Left forelimb (tissue), 1 donor: ENCODE data around the gene HEATR9.

Experiments
- DNase-seq: peaks from one replicate; pipeline ENCODE4 v3.0.0-alpha.2; 2018; ENCODE audit warnings: low spot score

HEATR9 gene

GRCh38 chr17:35893751-35894150, 25.1 kb upstream of the HEATR9 start:
- no peak for DNase-seq

DNA sequence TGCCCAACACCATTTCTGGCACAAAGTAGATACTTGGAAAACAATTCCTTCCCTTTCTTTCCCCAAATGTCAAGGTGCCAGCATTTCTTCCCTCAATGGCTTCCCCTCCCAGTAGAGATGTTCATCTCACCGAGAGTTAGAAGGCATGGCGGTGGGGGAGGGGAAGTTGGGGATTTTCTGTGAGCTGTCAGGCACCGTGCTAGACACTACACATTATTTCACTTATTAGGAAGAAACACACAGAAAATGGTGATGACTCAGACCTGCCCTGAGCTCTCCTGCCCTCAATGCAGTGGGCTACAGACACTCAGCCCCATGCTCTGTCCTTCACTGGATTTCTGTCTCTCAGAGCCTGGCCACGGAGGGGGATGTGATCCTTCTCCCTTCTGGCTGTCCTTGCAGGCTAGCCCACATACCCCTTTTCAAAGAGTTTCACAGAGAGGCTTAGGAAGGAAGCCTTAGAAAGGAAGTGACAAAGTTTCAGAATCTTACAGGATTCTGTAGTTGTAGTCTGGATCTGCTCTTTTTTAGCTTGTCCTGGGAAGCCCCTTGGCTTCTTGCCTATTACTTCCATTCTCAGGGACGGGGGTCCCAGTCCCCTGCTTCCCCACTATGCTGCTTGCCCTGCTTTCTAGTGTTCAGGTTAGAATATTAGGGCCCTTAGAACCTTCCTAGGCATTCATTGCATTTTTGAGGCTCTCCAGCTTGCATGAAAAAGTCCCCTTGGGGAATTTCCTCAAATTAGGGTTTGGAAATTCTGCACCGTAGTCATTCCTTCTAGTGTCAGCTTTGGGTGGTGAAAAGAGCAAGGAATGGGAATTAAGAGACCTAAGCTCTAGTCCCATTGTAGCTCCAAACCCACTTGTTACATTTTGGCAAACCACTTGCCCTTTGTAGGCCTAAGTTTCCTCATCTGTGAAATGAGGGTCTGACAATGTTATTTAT, 23.7 kb upstream of the HEATR9 start:
- no peak for DNase-seq

GRCh38 chr17:35891269-35891668, 22.6 kb upstream of the HEATR9 start:
- no peak for DNase-seq

DNA sequence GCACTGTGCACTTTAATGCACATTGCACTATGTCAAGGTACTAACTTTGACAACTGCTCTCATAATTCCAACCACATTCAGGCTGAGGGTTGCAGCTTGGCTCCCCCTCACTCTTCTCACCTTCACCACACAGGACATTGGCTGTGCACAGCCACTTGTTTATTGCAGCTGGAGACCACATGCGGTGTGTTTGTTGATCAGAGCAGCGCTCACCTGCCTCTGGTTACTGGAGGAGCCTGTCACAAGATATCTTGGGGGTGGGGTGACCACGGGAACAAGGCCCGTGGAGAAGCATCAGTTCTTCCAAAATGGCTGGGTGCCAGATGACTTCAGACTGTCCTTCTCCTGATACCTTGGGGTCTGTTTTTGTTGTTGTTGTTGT, 22.1 kb upstream of the HEATR9 start:
- no peak for DNase-seq

GRCh38 chr17:35889818-35890773, 21.4 kb upstream of the HEATR9 start:
- DNase-seq = no peak

GRCh38 chr17:35889241-35889640, 20.6 kb upstream of the HEATR9 start:
- DNase-seq = no peak

DNA sequence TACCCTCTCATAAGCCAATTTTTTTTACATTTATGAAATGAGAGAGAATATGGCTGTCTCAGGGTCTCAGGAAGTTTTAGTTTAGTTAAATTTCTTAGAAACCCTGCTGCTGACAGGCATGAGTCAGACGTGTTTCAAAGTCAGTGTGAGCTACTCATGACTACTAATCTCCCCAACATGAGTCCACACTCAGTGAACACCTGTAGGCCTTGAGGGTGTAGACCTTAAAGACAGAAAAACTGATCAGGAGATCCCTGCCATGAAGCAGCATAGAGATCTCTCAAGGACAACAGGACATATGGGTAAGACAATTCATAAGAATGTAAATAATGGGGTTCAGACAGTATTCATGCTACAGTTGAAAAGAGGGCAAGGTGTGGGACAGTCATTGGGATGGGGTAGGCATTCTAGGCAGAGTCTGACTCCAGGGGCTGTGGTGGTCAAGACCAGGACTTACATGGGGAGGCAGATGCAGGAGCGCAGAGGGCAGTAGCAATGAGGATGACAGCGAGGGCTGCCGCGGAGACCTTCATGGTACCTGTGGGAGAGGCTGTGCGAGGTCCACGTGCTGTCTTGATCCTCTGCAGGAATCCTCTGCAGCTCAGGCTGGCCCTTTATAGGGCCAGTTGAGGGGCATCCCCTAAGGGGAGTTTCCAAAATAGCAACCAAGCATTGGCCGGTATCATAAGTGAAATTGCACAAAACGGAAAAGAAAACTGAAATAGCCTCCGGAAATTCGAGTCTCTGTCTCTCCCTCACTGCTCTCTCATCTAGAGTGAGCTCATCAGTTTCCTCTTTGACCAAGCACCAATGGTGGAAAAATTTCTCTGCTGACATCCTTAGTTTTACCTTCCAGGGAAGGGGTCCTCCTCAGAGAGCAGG, 11.3 kb upstream of the HEATR9 start, which contains the start of gene CCL5:
Gene CCL5, minus strand, starts transcription at position 588 of the 882 bp plus-strand sequence.
- no peak for DNase-seq

DNA sequence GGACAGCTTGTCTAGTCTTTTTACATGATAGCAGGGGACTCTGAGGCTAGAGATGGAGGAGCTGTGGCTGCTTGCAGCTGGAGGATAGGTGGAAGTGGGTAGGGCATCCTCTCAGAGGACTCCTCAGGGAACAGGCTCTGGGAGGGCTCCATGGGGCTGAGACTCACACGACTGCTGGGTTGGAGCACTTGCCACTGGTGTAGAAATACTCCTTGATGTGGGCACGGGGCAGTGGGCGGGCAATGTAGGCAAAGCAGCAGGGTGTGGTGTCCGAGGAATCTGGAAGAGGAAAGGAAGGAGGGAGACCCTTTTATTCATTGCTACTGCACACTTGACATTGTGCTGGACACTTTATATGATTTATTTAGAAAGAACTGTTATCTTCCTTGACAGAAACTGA, 9.7 kb upstream of the HEATR9 start:
- DNase-seq = no peak

DNA sequence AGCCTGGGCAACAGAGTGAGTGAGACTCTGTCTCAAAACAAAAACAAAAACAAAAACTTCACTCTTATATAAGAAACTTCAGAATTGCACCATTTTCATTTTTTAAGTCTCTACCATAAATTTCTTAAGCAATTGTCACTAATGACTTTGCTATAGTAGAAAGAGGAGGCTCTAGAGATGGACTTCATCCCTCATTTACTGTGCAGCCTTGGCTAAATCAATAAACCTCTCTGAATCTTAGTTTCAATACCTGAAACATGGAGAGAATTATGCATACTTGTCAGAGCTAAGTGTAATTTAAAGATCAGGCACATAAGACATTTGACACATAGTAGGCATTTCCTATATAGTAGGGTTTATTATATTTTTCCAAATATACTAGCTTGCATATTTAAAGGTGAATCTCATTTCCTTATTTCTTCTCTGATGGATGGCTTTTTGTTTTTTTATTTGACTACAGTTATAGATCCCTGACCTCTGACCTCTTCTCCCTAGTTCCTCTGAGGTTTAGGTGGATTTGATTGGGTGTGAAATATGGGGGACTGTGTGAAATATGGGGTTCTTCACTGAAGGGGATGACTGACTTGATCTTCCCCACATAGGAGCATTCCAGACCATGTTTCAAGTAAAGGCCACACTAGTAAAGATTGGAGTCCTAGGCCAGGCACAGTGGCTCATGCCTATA, 8.8 kb upstream of the HEATR9 start:
- DNase-seq = no peak

- no peak for DNase-seq
These were observed 7.8 kb upstream of the HEATR9 start for GRCh38 chr17:35876534-35876933.

DNA sequence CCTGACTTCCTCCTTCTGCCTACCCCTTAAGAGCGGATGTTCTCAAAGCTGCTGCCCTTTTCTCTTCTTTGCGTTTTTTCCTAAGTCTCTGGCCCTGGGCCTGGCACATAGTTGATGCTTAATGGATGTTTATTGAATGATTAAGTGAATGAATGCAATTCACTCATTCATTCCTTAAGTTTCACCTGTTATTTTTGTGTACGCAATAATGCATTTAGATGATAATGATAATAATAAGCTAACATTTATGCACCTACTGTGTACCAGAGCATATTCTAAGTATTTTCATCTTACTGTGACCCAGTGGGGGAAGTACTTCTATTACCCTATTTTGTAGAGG, 7.1 kb upstream of the HEATR9 start:
- no peak for DNase-seq

DNA sequence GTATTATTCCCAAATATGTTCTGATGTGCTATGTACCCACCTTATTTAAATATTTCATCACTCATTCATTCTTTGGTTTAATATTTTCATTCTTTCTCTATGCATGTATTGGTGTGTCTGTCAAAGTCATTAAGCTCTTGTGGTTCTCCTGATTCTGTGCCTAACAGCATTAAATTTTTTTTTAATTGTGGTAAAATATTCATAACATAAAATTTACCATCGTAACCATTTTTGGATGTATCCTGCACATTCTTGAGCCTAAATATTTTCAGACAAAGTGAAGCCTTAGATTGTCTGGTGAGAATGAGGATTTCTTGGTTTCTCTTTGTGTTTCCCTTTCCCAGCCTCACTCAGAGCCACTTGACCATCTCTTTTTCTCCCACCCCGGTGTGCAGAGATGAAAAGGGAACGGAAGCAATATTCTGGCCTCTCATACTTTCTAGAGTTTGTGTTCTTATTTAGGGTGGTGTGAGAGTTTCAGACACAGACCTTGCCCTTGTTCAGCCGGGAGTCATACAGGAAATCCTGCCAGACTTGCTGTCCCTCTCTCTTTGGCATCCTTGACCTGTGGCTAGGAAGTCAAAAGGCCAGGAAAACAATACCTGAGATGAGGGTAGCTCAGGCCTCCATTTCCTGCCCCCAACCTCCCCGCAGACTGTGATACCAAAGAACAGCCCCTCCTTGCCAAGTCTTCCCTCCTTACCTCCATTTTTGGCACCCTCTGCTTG, 6.5 kb upstream of the HEATR9 start:
- no peak for DNase-seq

- DNase-seq = no peak
These were observed 3.7 kb upstream of the HEATR9 start for GRCh38 chr17:35872196-35872980.

DNA sequence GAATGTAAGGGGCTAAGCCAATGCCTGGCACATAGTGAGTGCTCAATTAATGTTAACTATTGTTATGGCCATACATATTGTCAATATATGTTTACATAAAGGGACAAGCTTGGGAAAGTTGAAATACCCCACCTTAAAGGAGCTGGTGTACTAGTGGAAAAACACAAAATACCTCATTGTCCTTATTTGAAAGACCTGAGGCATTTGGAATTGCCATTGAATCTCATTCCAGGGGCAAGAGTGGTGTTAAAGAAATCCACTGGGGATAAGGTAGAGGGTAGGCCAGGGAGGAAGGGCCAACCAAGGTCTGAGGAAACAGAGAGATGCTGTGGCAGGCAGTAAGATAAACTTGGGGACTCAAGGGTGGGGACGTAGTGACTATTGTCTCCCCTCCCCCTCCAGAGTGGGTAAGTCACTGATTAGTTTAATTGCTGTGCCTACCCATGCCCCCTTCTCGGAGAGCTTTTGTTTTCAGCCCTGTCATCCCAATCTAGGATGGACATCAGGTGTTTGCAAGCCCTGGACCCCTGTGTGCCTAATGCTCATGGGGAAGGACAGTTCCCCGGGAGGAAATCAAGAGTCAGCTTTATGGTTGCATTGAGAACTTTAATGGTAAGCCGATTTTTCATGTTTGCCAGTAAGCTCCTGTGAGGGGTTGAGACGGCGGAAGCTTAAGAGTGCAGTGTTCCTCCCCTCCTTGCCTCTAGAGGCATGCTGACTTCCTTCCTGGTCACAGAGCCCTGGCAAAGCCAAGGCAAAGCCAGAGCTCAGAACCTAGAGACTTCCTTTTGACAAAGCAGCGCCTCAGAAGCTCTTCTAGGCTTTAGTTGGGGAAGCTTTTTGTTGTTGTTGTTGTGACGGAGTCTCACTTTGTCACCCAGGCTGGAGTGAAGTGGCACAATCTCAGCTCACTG, 2.5 kb upstream of the HEATR9 start:
- no peak for DNase-seq

- DNase-seq = no peak
These were observed 1.1 kb downstream of the HEATR9 start for GRCh38 chr17:35867574-35867973.

GRCh38 chr17:35866341-35866950, 2.2 kb downstream of the HEATR9 start:
- DNase-seq = no peak

DNA sequence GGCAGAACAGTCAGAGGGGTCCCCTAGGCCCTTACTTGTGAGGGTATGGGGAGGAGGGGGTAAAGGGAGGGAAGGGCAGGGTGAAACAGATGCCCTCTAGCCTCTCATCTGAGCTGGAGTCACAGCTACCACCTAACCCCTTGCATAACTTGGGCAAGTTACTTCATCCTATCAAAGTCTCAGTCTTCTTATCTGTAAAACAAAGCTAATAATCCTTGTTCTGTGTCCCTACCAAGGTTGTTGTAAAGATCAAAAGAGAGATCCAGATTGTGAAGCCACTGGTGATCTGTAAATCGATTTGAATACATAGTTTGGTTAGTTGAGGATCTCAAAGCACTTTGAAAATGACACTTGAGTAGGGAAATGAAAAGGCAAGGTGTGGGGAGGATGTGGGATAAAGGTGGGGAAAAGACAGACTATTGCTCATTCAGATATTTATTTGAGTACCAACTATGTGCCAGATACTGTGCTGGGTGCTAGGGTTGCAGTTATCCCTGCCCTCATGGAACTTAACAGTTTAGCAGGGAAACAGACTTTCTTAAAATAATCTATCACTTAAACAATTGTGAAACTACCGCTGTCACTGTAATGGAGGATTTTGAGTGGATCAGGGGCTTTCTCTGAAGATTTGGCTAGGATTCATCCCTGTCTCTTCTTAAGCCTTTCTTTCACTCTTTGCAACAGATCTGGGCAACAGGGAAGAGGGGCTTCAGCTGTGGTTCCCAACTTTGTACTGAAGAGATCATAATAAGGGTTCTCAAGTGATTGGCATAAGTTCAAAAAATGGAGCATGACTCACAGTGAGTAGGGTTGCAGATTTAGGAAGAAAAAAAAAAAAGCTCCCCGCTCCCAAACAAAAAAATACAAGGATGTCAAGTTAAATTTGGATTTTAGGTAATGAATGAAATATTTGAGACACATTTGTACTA, 3.0 kb downstream of the HEATR9 start:
- no peak for DNase-seq
